GM18526 (cell line): ENCODE measurements around the gene TMEM247.

Experiments
- POLR2A ChIP-seq: IDR thresholded peaks from 3 replicates; pipeline ENCODE4 v1.6.1; 2011; ENCODE audit not compliant: insufficient read length; ENCODE audit errors: extremely low read depth

TMEM247 gene

GRCh38 chr2:46477925-46478324 lies 1.4 kb upstream of the TMEM247 start:
- TF ChIP-seq POLR2A: no peak

- TF ChIP-seq POLR2A: no peak
These were observed 1.2 kb downstream of the TMEM247 start for GRCh38 chr2:46480562-46480961.

- no peak for TF ChIP-seq POLR2A
These were observed 2.1 kb downstream of the TMEM247 start for GRCh38 chr2:46481198-46482193.

GRCh38 chr2:46482490-46482889 lies 3.1 kb downstream of the TMEM247 start:
- no peak for TF ChIP-seq POLR2A

- TF ChIP-seq POLR2A: no peak
These were observed 5.6 kb downstream of the TMEM247 start for GRCh38 chr2:46485002-46485401.

GRCh38 chr2:46486436-46486835 lies 7.1 kb downstream of the TMEM247 start:
- TF ChIP-seq POLR2A: no peak

GRCh38 chr2:46487667-46488335 lies 8.4 kb downstream of the TMEM247 start:
- no peak for TF ChIP-seq POLR2A

GRCh38 chr2:46488389-46488788 lies 9.0 kb downstream of the TMEM247 start:
- TF ChIP-seq POLR2A: no peak

GRCh38 chr2:46489423-46490174 lies 10.2 kb downstream of the TMEM247 start:
- TF ChIP-seq POLR2A: no peak

GRCh38 chr2:46490521-46491141 lies 11.3 kb downstream of the TMEM247 start:
- TF ChIP-seq POLR2A: no peak

- TF ChIP-seq POLR2A: no peak
These were observed 12.9 kb downstream of the TMEM247 start for GRCh38 chr2:46492301-46492700.

- TF ChIP-seq POLR2A: no peak
These were observed 14.0 kb downstream of the TMEM247 start for GRCh38 chr2:46493241-46493970.

GRCh38 chr2:46493971-46494250 lies 14.5 kb downstream of the TMEM247 start:
- no peak for TF ChIP-seq POLR2A

GRCh38 chr2:46494596-46494995 lies 15.2 kb downstream of the TMEM247 start:
- no peak for TF ChIP-seq POLR2A
